ENCODE results near the gene MIDN.

MIDN gene

GRCh38 chr19:1247748-1248138 lies 640 bp upstream of the MIDN start:
- no peak for DNase-seq

GRCh38 chr19:1248786-1249297 lies 459 bp downstream of the MIDN start:
- peak; percentile 89 for DNase-seq

- DNase-seq: peak; percentile 89
Measured at GRCh38 chr19:1249298-1249989, 1.1 kb downstream of the MIDN start.

- no peak for DNase-seq
Measured at GRCh38 chr19:1249990-1250436, 1.6 kb downstream of the MIDN start.

GRCh38 chr19:1250437-1251260 lies 2.3 kb downstream of the MIDN start:
- peak; percentile 62 for DNase-seq

GRCh38 chr19:1251330-1252220 lies 3.2 kb downstream of the MIDN start:
- DNase-seq: peak; percentile 66

GRCh38 chr19:1252221-1252820 lies 3.9 kb downstream of the MIDN start:
- peak; percentile 88 for DNase-seq

- DNase-seq: peak; percentile 92
Measured at GRCh38 chr19:1252821-1253513, 4.6 kb downstream of the MIDN start.

- no peak for DNase-seq
Measured at GRCh38 chr19:1253514-1254080, 5.2 kb downstream of the MIDN start.

GRCh38 chr19:1254081-1254527 lies 5.7 kb downstream of the MIDN start:
- no peak for DNase-seq

GRCh38 chr19:1254530-1255185 lies 6.3 kb downstream of the MIDN start:
- DNase-seq: no peak

GRCh38 chr19:1255186-1256161 lies 7.1 kb downstream of the MIDN start:
- no peak for DNase-seq

- DNase-seq: no peak
Measured at GRCh38 chr19:1256646-1257474, 8.5 kb downstream of the MIDN start.

- no peak for DNase-seq
Measured at GRCh38 chr19:1257475-1258162, 9.2 kb downstream of the MIDN start.

GRCh38 chr19:1258163-1258492 lies 9.7 kb downstream of the MIDN start:
- DNase-seq: no peak

- no peak for DNase-seq
Measured at GRCh38 chr19:1258707-1259205, 10.4 kb downstream of the MIDN start.

GRCh38 chr19:1259206-1259875 lies 11.0 kb downstream of the MIDN start:
- DNase-seq: peak; percentile 73

Measured in NK-92 treated with Interleukin-12 subunit alpha and Interleukin-12 subunit beta, amount 100 ng/mL, for 24 hours (cell line).